A549 (cell line): ENCODE measurements around the gene GRIK1. TPM values are rescaled to one million over a fixed set of nuclear protein-coding genes. Genes with fewer than 3 reads are reported as not detected.
"Not testable (repeated sequence)": the region's sequence is repeated elsewhere in the genome, so short reads cannot be mapped to it uniquely, and the experiment has no call there.

Experiments
- ATAC-seq, 2 experiments: fragments of 200-7000 bp in 1 of 2; fragments of >200 bp in 1 of 2; cut with Nextera tagmentation in 1 of 2; cut with Tn5 transposase in 1 of 2; 3 replicates each; pipeline versions ENCODE4 v1.8.0 to v1.9.1; 2018 to 2020; ENCODE audit warnings: mild to moderate bottlenecking in 1 of 2, moderate library complexity in 1 of 2
- CTCF ChIA-PET: fragments of 300-600 bp; sonication (Branson Sonifier 250); formaldehyde crosslinking; extraction: SDS; loops from one replicate; lab custom pipeline; 2021; ENCODE audit warnings: antibody characterized with exemption, inconsistent platforms; lab: Yijun Ruan, JAX
- POLR2A ChIA-PET: fragments of 350-600 bp; formaldehyde crosslinking; extraction: SDS; loops from one replicate; lab custom pipeline; 2021; ENCODE audit warnings: antibody characterized with exemption, inconsistent platforms; lab: Yijun Ruan, JAX
- DNase-seq, 2 experiments: peaks; one replicate each; pipeline versions ENCODE4 v3.0.0 to v3.0.0-alpha.2; 2011 to 2016; ENCODE audit warnings: low read depth in 1 of 2, low spot score in 1 of 2
- FAIRE-seq: peaks from 2 replicates; lab custom pipeline; 2011; peaks lifted over from hg19 to GRCh38; lab: Jason Lieb, UNC
- H3K27ac ChIP-seq, 2 experiments: fragments of >200 bp; sonication (Bioruptor Twin); formaldehyde crosslinking; 3 replicates each; pipeline ENCODE4 v1.5.1; 2016 to 2017
- H3K4me1 ChIP-seq: fragments of >200 bp; sonication (Bioruptor Twin); formaldehyde crosslinking; 3 replicates; pipeline ENCODE4 v1.6.1; 2016
- H3K4me2 ChIP-seq: fragments of >200 bp; sonication (Bioruptor Twin); formaldehyde crosslinking; 3 replicates; pipeline ENCODE4 v1.6.1; 2016
- H3K4me3 ChIP-seq: fragments of >200 bp; sonication (Bioruptor Twin); formaldehyde crosslinking; 3 replicates; pipeline ENCODE4 v1.5.1; 2016
- H3K9me3 ChIP-seq: fragments of >200 bp; sonication (Bioruptor Twin); formaldehyde crosslinking; 3 replicates; pipeline ENCODE4 v1.6.1; 2016
- BCL3 ChIP-seq: fragments of >200 bp; sonication (Bioruptor Twin); formaldehyde crosslinking; IDR thresholded peaks from 3 replicates; pipeline ENCODE4 v1.6.1; 2016
- CEBPB ChIP-seq, 2 experiments: fragments of >200 bp in 1 of 2; sonication (Bioruptor Twin) in 1 of 2; formaldehyde crosslinking in 1 of 2; IDR thresholded peaks; 2 replicates each; pipeline ENCODE4 v1.6.1; 2012 to 2016
- CHD2 ChIP-seq: fragments of 150-350 bp; IDR thresholded peaks from 2 replicates; pipeline ENCODE4 v1.6.1; 2014; ENCODE audit warnings: low read length; ENCODE audit not compliant: partially characterized antibody
- CTCF ChIP-seq: fragments of >200 bp; sonication (Bioruptor Twin); formaldehyde crosslinking; IDR thresholded peaks from 3 replicates; pipeline ENCODE4 v1.5.1; 2016
- E2F6 ChIP-seq: IDR thresholded peaks from 2 replicates; pipeline ENCODE4 v1.6.1; 2012; ENCODE audit warnings: low read depth, borderline replicate concordance
- EHF ChIP-seq: fragments of 250-450 bp; sonication (Bioruptor Pico); IDR thresholded peaks from 2 replicates; pipeline ENCODE4 v1.5.0; 2020; ENCODE audit warnings: mild to moderate bottlenecking
- ELK1 ChIP-seq: fragments of 150-350 bp; IDR thresholded peaks from 2 replicates; pipeline ENCODE4 v1.6.1; 2014; ENCODE audit warnings: low read depth, mild to moderate bottlenecking, low read length
- EP300 ChIP-seq, 2 experiments: fragments of >200 bp; sonication (Bioruptor Twin); formaldehyde crosslinking; IDR thresholded peaks; 2 replicates in 1 of 2; 3 replicates in 1 of 2; pipeline ENCODE4 v1.6.1; 2016 to 2017
- ESRRA ChIP-seq: fragments of 150-350 bp; IDR thresholded peaks from 2 replicates; pipeline ENCODE4 v1.6.1; 2014; ENCODE audit warnings: mild to moderate bottlenecking, low read length, borderline replicate concordance
- FOSL2 ChIP-seq, 2 experiments: fragments of 450-650 bp in 1 of 2; fragments of >200 bp in 1 of 2; sonication (Bioruptor Twin) in 1 of 2; formaldehyde crosslinking; IDR thresholded peaks; 2 replicates each; pipeline versions ENCODE4 v1.5.0 to v1.6.1; 2016 to 2020; ENCODE audit warnings: mild to moderate bottlenecking in 1 of 2, moderate library complexity in 1 of 2
- HEYL ChIP-seq: fragments of 250-450 bp; sonication (Bioruptor Pico); IDR thresholded peaks from 2 replicates; pipeline ENCODE4 v1.8.0; 2021; ENCODE audit warnings: mild to moderate bottlenecking, moderate library complexity
- HMGXB4 ChIP-seq: fragments of 250-450 bp; sonication (Bioruptor Pico); IDR thresholded peaks from 2 replicates; pipeline ENCODE4 v1.5.0; 2021; ENCODE audit warnings: mild to moderate bottlenecking, moderate library complexity, borderline replicate concordance
- HOXA7 ChIP-seq: fragments of 250-450 bp; sonication (Bioruptor Pico); IDR thresholded peaks from 2 replicates; pipeline ENCODE4 v1.5.0; 2020; ENCODE audit warnings: mild to moderate bottlenecking, moderate library complexity
- HOXB5 ChIP-seq: fragments of 250-450 bp; sonication (Bioruptor Pico); IDR thresholded peaks from 2 replicates; pipeline ENCODE4 v1.5.0; 2020; ENCODE audit warnings: mild to moderate bottlenecking, moderate library complexity
- KDM1A ChIP-seq: fragments of 200-600 bp; sonication (generic); IDR thresholded peaks from 2 replicates; pipeline ENCODE4 v1.6.1; 2016; ENCODE audit warnings: low read depth, mild to moderate bottlenecking
- MAFK ChIP-seq: fragments of 450-650 bp; IDR thresholded peaks from 2 replicates; pipeline ENCODE4 v1.6.1; 2014; ENCODE audit not compliant: partially characterized antibody
- MAZ ChIP-seq: fragments of 150-350 bp; IDR thresholded peaks from 2 replicates; pipeline ENCODE4 v1.6.1; 2014; ENCODE audit warnings: antibody characterized with exemption, low read depth, low read length, borderline replicate concordance
- MYC ChIP-seq: IDR thresholded peaks from 2 replicates; pipeline ENCODE4 v1.6.1; 2012; ENCODE audit warnings: mild to moderate bottlenecking, inconsistent platforms, low read length, improper control_type of control experiment, borderline replicate concordance
- NFE2L2 ChIP-seq: fragments of 150-350 bp; conservative IDR thresholded peaks from 2 replicates; pipeline ENCODE4 v1.6.1; 2014; ENCODE audit warnings: low read length
- NPAS2 ChIP-seq: fragments of 250-450 bp; sonication (Bioruptor Pico); IDR thresholded peaks from 2 replicates; pipeline ENCODE4 v1.8.0; 2022; ENCODE audit warnings: mild to moderate bottlenecking, moderate library complexity, borderline replicate concordance
- NR3C1 ChIP-seq: fragments of >200 bp; sonication (Bioruptor Twin); formaldehyde crosslinking; IDR thresholded peaks from 3 replicates; pipeline ENCODE4 v1.6.1; 2017
- POLR2AphosphoS2 ChIP-seq: conservative IDR thresholded peaks from 2 replicates; pipeline ENCODE4 v1.6.1; 2012; ENCODE audit warnings: low read length, improper control_type of control experiment, inconsistent platforms
- RAD21 ChIP-seq, 2 experiments: fragments of >200 bp in 1 of 2; sonication (Bioruptor Twin) in 1 of 2; formaldehyde crosslinking in 1 of 2; IDR thresholded peaks in 1 of 2; conservative IDR thresholded peaks in 1 of 2; 2 replicates in 1 of 2; 3 replicates in 1 of 2; pipeline ENCODE4 v1.6.1; 2012 to 2018; ENCODE audit warnings: inconsistent platforms in 1 of 2
- RNF2 ChIP-seq: fragments of 200-600 bp; sonication (generic); IDR thresholded peaks from 2 replicates; pipeline ENCODE4 v1.6.1; 2016; ENCODE audit warnings: low read depth, mild to moderate bottlenecking, antibody characterized with exemption, moderate library complexity, borderline replicate concordance
- SMC3 ChIP-seq: fragments of >200 bp; sonication (Bioruptor Twin); formaldehyde crosslinking; IDR thresholded peaks from 3 replicates; pipeline ENCODE4 v1.6.1; 2018; ENCODE audit warnings: inconsistent platforms
- ZFP36 ChIP-seq: fragments of 450-650 bp; IDR thresholded peaks from 2 replicates; pipeline ENCODE4 v1.6.1; 2014; ENCODE audit warnings: borderline replicate concordance; ENCODE audit not compliant: partially characterized antibody
- WGBS: methylation state at CpG from one replicate; pipeline ENCODE4 v1.1.6; 2017; ENCODE audit errors: missing lambda C conversion rate; 5-methylcytosine and 5-hydroxymethylcytosine counted together
- polyA plus RNA-seq, 4 experiments: library from polyadenylated mRNA; depleted of rRNA in 3 of 4; stranded (reverse); fragments of >200 nt; fragmentation: RNase III in 1 of 4; extraction: RNeasy Plus Mini Kit Qiagen cat#74134 plus additional on column Dnase treatment in 1 of 4; gene quantifications; 2 replicates in 3 of 4; 3 replicates in 1 of 4; pipeline ENCODE4 v1.2.3, GENCODE V29; 2011 to 2017

GRIK1 gene
- polyA plus RNA-seq, 2 of the 4 experiments (the other 2 are of a cell fraction): not detected

GRCh38 chr21:29606613-29607012 is 333.2 kb downstream of the GRIK1 start:
- H3K9me3 ChIP-seq: no peaks in the 10 kb centered on the region
- WGBS: 40% methylated on average over 3 of the region's 3 CpGs
- ATAC-seq (no peak), FAIRE-seq (no peak), DNase-seq (no peak)
- POLR2A ChIA-PET: no interaction called here
- no peak overlapping the region for H3K4me3 ChIP-seq
- no peak overlapping the region for H3K4me2 ChIP-seq
- CTCF ChIA-PET: no interaction called here
- TF ChIP-seq CHD2 (no peak), MAZ (no peak), ZFP36 (no peak), NFE2L2 (no peak), FOSL2 (IDR thresholded peaks at IDR 0.05) (no peak), FOSL2 (CRISPR knock-in tag; IDR thresholded peaks at IDR 0.05) (no peak), KDM1A (no peak), E2F6 (no peak), POLR2AphosphoS2 (no peak), NR3C1 (no peak), MAFK (no peak), BCL3 (no peak), HOXA7 (CRISPR knock-in tag) (no peak), HMGXB4 (CRISPR knock-in tag) (no peak), HEYL (CRISPR knock-in tag) (no peak), EHF (CRISPR knock-in tag) (no peak), ESRRA (no peak)
- H3K27ac ChIP-seq: no peak overlapping the region
- no peaks in the 10 kb centered on the region for H3K4me1 ChIP-seq

- H3K27ac ChIP-seq, POLR2A ChIA-PET, DNase-seq, H3K4me3 ChIP-seq, H3K4me1 ChIP-seq, CTCF ChIA-PET, H3K4me2 ChIP-seq, FAIRE-seq, H3K9me3 ChIP-seq, ATAC-seq: not testable (repeated sequence)
- 45% methylated on average over 3 of the region's 3 CpGs for WGBS
Observed at GRCh38 chr21:29605219-29605618, 334.6 kb downstream of the GRIK1 start.

- 40% methylated on average over 4 of the region's 4 CpGs for WGBS
- no peak for FAIRE-seq
- CTCF ChIA-PET: no interaction called here
- TF ChIP-seq MYC (no peak), NPAS2 (CRISPR knock-in tag) (no peak), RAD21 (conservative IDR thresholded peaks at IDR 0.05 in 1 of 2, IDR thresholded peaks at IDR 0.05 in 1 of 2) (no peak), SMC3 (no peak), EP300 (IDR thresholded peaks at IDR 0.05) (no peak), HOXB5 (no peak), CEBPB (IDR thresholded peaks at IDR 0.05) (no peak), RNF2 (no peak), CTCF (no peak), CHD2 (no peak), ZFP36 (no peak), ELK1 (no peak)
Observed at GRCh38 chr21:29604076-29604475, 335.7 kb downstream of the GRIK1 start.

More at GRCh38 chr21:29604076-29604475, 335.7 kb downstream of the GRIK1 start:
- H3K4me3 ChIP-seq: no peak overlapping the region
- ATAC-seq (no peak), DNase-seq (no peak)
- H3K4me1 ChIP-seq: no peaks in the 10 kb centered on the region
- H3K9me3 ChIP-seq: no peaks in the 10 kb centered on the region
- no peak overlapping the region for H3K4me2 ChIP-seq
- H3K27ac ChIP-seq: no peak overlapping the region
- POLR2A ChIA-PET: no interaction called here
